DOHH2 (cell line): ENCODE results near the gene TXNRD2.

Experiments
- H3F3A ChIP-seq: fragments of 200-600 bp; sonication (generic), shearing (Covaris generic); 2 replicates; pipeline ENCODE4 v1.6.0; 2016; ENCODE audit warnings: antibody characterized with exemption, mild to moderate bottlenecking; ENCODE audit not compliant: control insufficient read depth, insufficient read depth
- H3K27ac ChIP-seq: fragments of 200-600 bp; sonication (generic); 2 replicates; pipeline ENCODE4 v1.5.1; 2014; ENCODE audit warnings: low read depth, mild to moderate bottlenecking, low read length, moderate library complexity
- H3K27me3 ChIP-seq: fragments of 200-600 bp; sonication (generic); 2 replicates; pipeline ENCODE4 v1.6.1; 2014; ENCODE audit warnings: mild to moderate bottlenecking, low read length, mixed read lengths; ENCODE audit not compliant: control insufficient read depth
- H3K36me3 ChIP-seq: fragments of 200-600 bp; sonication (generic); 2 replicates; pipeline ENCODE4 v1.6.1; 2014; ENCODE audit warnings: mild to moderate bottlenecking, low read length, moderate library complexity, mixed read lengths; ENCODE audit not compliant: control insufficient read depth
- H3K4me1 ChIP-seq: fragments of 200-600 bp; sonication (generic); 2 replicates; pipeline ENCODE4 v1.6.1; 2014; ENCODE audit warnings: mild to moderate bottlenecking, low read length, mixed read lengths; ENCODE audit not compliant: control insufficient read depth
- H3K4me2 ChIP-seq: fragments of 200-600 bp; sonication (generic); 2 replicates; pipeline ENCODE4 v1.6.0; 2014; ENCODE audit warnings: mild to moderate bottlenecking, low read length, moderate library complexity
- H3K4me3 ChIP-seq: fragments of 200-600 bp; sonication (generic); 2 replicates; pipeline ENCODE4 v1.5.1; 2014; ENCODE audit warnings: mild to moderate bottlenecking, low read length, mixed read lengths
- H3K79me2 ChIP-seq: fragments of 200-600 bp; sonication (generic); 2 replicates; pipeline ENCODE4 v1.6.1; 2014; ENCODE audit warnings: mild to moderate bottlenecking, low read length, mixed read lengths; ENCODE audit not compliant: control insufficient read depth
- H3K9me2 ChIP-seq: fragments of 200-600 bp; sonication (generic); replicated peaks from 2 replicates; pipeline ENCODE4 v1.6.1; 2014; ENCODE audit warnings: mild to moderate bottlenecking, low read length, mixed read lengths; ENCODE audit not compliant: control insufficient read depth
- H3K9me3 ChIP-seq: fragments of 200-600 bp; sonication (generic); 2 replicates; pipeline ENCODE4 v1.6.1; 2014; ENCODE audit warnings: antibody characterized with exemption, low read length, mixed read lengths; ENCODE audit not compliant: control insufficient read depth, insufficient read depth
- H4K20me1 ChIP-seq: fragments of 200-600 bp; sonication (generic); 2 replicates; pipeline ENCODE4 v1.6.0; 2014; ENCODE audit warnings: low read depth, mild to moderate bottlenecking, antibody characterized with exemption, low read length, moderate library complexity; ENCODE audit not compliant: control insufficient read depth, insufficient read depth
- CTCF ChIP-seq: fragments of 200-600 bp; sonication (generic); IDR thresholded peaks from one replicate; pipeline ENCODE4 v1.5.1; 2014; ENCODE audit warnings: antibody characterized with exemption, mild to moderate bottlenecking, low read depth, low read length; ENCODE audit not compliant: poor library complexity, severe bottlenecking
- EZH2phosphoT487 ChIP-seq: fragments of 200-600 bp; sonication (generic); IDR thresholded peaks from 2 replicates; pipeline ENCODE4 v1.6.1; 2017; ENCODE audit warnings: borderline replicate concordance, mild to moderate bottlenecking, antibody characterized with exemption, low read length, moderate library complexity, mixed read lengths

TXNRD2 gene

GRCh38 chr22:19912271-19912999 lies 29.2 kb downstream of the TXNRD2 start:
- Histone ChIP-seq H3K36me3 (no peaks in the 10 kb centered on the region), H3K4me2 (no peak overlapping the region), H3K4me1 (peaks cover 7% of the 10 kb centered on the region), H3F3A (no peaks in the 10 kb centered on the region), H3K27me3 (no peaks in the 10 kb centered on the region), H3K9me2 (no peaks in the 10 kb centered on the region), H3K9me3 (no peaks in the 10 kb centered on the region), H3K79me2 (no peaks in the 10 kb centered on the region), H3K27ac (no peak overlapping the region), H3K4me3 (no peak overlapping the region), H4K20me1 (no peaks in the 10 kb centered on the region)
- no peak for TF ChIP-seq EZH2phosphoT487
- TF ChIP-seq CTCF, result no peak

GRCh38 chr22:19911540-19912270 lies 29.9 kb downstream of the TXNRD2 start:
- H3K4me3 ChIP-seq, result no peak overlapping the region
- no peaks in the 10 kb centered on the region for H3K9me3 ChIP-seq
- no peaks in the 10 kb centered on the region for H3K79me2 ChIP-seq
- H3K9me2 ChIP-seq, result no peaks in the 10 kb centered on the region
- no peaks in the 10 kb centered on the region for H3K36me3 ChIP-seq
- H3K27me3 ChIP-seq, result no peaks in the 10 kb centered on the region
- H3K27ac ChIP-seq, result no peak overlapping the region
- TF ChIP-seq EZH2phosphoT487, result no peak
- TF ChIP-seq CTCF, result no peak
- no peaks in the 10 kb centered on the region for H4K20me1 ChIP-seq
- H3F3A ChIP-seq, result no peaks in the 10 kb centered on the region
- peaks cover 7% of the 10 kb centered on the region for H3K4me1 ChIP-seq
- no peak overlapping the region for H3K4me2 ChIP-seq

GRCh38 chr22:19910180-19910744 lies 31.4 kb downstream of the TXNRD2 start:
- no peaks in the 10 kb centered on the region for H3K36me3 ChIP-seq
- no peak overlapping the region for H3K4me3 ChIP-seq
- H3K4me2 ChIP-seq, result no peak overlapping the region
- H3K27ac ChIP-seq, result no peak overlapping the region
- H3F3A ChIP-seq, result 0 out of 2 replicates have a peak, but pooled peaks cover 5% of the 10 kb centered on the region
- no peaks in the 10 kb centered on the region for H3K9me2 ChIP-seq
- peaks cover 7% of the 10 kb centered on the region for H3K4me1 ChIP-seq
- peak; percentile 52 for TF ChIP-seq CTCF
- TF ChIP-seq EZH2phosphoT487, result no peak
- H4K20me1 ChIP-seq, result no peaks in the 10 kb centered on the region
- no peaks in the 10 kb centered on the region for H3K27me3 ChIP-seq
- no peaks in the 10 kb centered on the region for H3K9me3 ChIP-seq
- H3K79me2 ChIP-seq, result no peaks in the 10 kb centered on the region
